B cell (primary cell): ENCODE data around the gene AGAP6.

Experiments used
- CTCF ChIP-seq: fragments of 200-600 bp; IDR thresholded peaks from one replicate; pipeline ENCODE4 v1.8.0; 2022; ENCODE audit warnings: antibody characterized with exemption, mild to moderate bottlenecking
- EZH2 ChIP-seq: IDR thresholded peaks from 2 replicates; pipeline ENCODE4 v1.6.1; 2012; ENCODE audit warnings: borderline replicate concordance, low read depth, mild to moderate bottlenecking, moderate library complexity, low read length; ENCODE audit not compliant: insufficient read depth, poor library complexity, severe bottlenecking

- no peak for TF ChIP-seq CTCF
- no peak for TF ChIP-seq EZH2
These were observed 33.4 kb downstream of the AGAP6 start for GRCh38 chr10:50021646-50022045.
